NOMO-1 treated with DMSO at 0.1 percent for 48 hours (cell line): ENCODE measurements around the gene GAK.

ENCODE experiments used
- DNase-seq: peaks from one replicate; lab custom pipeline; 2025; ENCODE audit not compliant: unreplicated experiment; lab: John Stamatoyannopoulos, UW

GAK gene

DNA sequence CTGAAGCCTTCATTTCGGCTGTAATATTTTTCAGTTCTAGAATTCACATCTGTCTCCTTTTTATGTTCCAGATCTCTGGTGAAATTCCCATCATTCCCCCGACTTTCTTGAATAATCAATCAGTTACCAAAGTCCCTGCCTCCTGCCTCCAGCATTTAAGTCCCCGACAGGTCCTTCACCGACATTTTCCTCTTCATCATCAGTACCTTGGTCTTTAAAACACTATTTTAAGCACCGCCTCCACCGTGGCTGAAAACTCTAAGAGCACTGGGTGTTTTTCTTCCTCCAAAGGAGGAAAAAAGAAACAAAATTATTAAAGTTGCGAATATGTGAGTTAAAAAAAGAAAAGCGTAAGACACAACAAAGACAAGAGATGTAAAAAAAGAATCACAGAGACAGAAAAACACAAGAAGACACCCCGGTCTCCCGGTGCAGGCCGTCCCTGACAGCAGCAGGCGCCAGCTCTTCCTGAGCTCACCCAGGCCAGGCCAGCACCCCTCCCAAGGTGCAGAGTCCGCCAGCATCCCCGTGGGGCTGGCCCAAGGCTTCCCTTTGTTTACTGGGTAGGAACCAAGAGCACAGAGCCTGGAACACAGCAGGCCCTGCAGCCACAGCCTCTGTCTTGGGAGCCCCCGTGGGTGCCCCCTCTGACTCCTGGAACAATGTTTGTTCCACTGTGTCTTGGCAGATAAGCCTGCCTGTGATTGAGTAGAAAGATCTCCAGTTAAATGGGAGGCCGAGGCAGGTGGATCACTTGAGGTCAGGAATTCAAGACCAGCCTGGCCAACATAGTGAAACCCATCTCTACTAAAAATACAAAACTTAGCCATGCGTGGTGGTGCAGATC, 56.9 kb downstream of the GAK start:
- no peak for DNase-seq

- no peak for DNase-seq
Observed at GRCh38 chr4:874056-874455, 58.1 kb downstream of the GAK start.

- no peak for DNase-seq
Observed at GRCh38 chr4:872241-872981, 59.7 kb downstream of the GAK start.

DNA sequence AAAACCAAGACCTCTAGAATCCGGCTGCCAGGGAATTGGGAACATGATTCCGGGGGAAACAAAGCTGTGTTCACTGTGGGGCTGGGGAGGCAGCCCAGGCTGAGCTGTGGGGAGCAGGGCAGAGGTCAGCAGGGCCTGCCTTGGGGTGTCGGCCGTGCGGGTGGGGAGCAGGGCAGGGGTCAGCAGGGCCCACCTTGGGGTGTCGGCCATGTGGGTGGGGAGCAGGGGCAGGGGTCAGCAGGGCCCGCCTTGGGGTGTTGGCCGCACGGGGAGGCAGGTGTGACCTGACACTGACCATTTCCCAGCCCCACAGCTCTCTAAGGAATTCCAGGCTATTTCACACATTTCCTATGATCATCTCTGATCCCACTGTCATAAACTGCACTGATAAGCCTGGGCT, 60.6 kb downstream of the GAK start:
- DNase-seq: no peak

DNA sequence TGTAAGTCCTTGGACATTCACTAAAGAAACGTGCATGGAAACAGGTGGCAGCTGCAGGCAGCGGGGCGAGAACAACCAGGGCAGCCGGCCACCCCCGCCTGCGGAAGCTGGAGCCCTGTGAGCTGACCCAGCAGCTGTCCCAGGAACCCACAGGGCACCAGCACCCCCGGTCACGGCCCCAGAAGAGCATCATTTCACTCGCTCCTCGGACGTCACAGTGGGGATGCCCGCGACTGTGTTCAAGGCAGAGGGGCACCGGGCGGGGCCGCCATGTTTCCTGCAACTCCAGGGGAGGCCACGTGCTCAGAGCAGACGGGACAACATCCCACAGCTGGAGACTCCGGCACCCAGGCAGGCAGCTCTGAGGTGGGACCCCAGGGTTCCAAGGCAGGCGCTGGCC, 61.2 kb downstream of the GAK start:
- DNase-seq: no peak

DNA sequence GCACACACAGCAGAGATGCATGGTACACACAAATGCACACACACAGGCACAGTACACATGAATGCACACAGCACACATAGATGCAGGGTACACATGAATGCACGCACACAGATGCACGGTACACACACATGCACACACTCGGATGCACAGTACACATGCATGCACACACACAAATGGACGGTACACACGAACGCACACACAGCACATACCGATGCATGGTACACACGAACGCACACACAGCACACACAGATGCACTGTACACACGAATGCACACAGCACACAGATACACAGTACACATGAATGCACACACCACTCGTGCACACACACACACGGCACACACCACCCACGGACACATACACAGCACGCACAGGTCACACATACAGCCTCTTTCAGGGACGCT, 62.3 kb downstream of the GAK start:
- no peak for DNase-seq

- DNase-seq: no peak
Observed at GRCh38 chr4:868421-868820, 63.7 kb downstream of the GAK start.

DNA sequence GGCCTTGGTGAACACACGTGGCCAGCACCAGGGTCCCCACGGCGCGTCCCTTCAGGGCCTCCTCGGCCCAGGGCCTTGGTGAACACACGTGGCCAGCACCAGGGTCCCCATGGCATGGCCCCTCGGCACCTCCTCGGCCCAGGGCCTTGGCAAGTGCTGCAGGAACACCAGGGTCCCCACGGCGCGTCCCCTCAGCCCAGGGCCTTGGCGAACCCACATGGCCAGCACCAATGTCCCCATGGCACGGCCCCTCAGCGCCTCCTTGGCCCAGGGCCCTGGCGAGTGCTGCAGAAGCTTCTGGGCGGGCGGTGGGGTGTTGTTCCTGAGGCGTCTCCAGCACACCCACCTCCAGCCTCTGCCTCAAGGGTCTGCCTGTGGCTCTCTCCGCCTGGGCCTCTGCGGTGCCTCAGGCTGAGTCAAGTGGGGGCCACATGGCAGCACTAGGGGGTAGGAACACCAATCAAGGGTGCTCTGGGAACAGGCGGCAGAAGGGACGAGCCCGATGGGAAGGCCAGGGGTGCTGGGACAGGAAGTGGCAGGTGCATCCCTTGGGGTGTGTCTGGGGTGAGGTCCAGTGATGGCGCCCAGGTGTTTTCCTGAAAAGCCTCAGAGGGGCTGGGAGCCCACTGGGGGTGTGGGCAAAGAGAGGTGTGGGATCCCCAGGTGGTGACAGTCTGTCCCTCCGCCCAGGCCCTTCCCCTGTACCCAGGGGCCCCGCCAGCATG, 64.4 kb downstream of the GAK start:
- no peak for DNase-seq

- DNase-seq: no peak
Observed at GRCh38 chr4:866761-867390, 65.2 kb downstream of the GAK start.

DNA sequence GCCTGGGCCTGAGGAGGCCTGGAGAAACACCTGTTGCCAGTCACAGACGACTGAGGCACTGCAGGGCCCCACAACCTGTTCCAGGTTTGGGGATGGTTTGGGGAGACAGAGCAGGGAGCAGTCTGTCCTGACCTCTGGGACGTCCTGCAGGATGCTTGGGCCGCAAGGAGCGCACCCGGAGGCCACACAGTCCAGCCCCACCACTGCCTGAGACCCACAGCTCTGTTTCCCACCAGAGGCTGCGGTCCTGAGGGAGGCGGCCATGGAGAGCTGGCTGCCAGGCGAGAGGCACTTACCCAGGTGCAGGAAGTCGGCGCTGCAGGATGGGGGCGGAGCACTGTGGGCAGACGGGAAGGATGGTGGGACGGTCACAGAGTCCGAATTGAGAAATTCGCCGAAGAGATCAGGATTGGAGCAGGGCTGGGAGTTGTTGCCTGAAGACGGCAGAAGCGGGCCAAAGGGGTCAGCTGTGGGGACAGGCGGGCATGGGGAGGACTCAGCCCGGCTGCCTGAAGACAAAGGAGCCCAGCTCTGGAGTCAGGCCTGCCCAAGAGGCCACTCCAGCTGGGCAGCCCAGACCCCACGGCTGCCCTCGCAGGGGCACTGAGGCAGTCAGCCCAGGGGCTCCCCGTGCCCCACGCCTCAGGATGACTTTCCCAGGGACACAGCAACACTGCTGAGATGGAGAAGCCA, 65.9 kb downstream of the GAK start:
- no peak for DNase-seq

- no peak for DNase-seq
Observed at GRCh38 chr4:865572-865971, 66.5 kb downstream of the GAK start.

GRCh38 chr4:865121-865465, 67.0 kb downstream of the GAK start:
- DNase-seq: no peak

- DNase-seq: no peak
Observed at GRCh38 chr4:864456-865120, 67.5 kb downstream of the GAK start.

DNA sequence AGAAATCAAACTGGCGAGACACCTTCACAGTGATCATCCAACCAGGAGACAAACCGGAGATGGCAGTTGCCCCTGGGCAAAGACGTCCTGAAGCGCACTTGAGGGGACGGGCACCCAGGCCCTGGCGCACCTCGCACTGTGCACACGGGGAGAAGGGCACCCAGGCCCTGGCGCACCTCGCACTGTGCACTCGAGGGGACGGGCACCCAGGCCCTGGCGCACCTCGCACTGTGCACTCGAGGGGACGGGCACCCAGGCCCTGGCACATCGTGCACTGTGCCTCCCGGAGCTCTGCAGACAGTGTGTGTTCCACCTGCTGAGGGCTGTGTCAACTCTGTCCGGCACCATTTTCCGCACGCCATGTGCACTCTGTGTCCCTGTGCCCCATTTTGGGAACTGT, 71.6 kb downstream of the GAK start:
- DNase-seq: no peak

DNA sequence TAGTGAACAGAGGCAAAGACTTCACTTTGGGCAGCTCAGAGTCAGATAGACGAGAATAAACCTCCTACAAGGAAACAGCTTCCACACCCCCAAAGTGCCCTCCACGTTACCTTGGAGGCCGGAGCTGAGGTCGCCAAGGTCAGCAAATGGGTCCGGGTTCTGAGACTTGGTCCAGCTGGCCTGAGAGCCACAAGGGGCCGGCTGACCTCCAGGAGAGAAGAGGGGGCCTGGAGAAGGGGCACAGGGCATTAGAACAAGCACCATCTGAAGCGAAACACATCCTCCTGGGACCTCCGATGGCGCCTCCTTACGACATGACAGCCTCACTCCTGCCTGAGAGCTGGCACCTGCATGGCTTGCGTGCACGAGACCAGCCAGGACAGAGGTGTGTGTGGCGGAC, 72.6 kb downstream of the GAK start:
- no peak for DNase-seq

DNA sequence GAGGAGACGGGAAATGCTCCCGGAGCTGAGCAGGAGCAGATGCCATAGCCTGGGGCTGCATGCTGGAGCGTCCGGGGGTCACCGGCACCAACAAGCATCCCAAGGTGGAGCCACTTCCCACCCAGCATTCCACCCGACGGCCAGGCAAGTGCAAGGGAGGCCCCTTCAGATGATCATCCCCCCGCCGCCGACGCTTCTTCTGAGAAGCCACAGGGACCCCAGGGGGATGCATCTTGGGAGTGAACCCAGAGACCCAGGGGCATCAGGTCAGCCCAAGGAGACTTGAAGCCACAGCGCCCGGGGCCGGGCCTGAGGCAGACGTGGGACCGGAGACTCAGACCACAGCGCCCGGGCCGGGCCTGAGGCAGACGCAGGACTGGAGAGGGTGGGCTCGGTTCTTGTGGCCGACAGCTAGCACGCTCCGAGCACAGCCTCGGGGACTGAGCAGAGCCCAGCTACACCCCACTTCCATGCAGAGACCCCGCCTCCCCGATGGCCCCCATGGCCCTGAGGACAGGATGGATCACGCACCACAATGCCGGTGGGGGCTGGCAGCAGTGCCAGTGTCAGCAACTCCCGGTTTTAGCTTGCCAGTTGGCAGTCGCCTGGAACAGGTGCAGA, 73.2 kb downstream of the GAK start:
- DNase-seq: no peak

GRCh38 chr4:858041-858481, 74.1 kb downstream of the GAK start:
- DNase-seq: no peak

GRCh38 chr4:857461-857860, 74.7 kb downstream of the GAK start:
- DNase-seq: no peak

- no peak for DNase-seq
Observed at GRCh38 chr4:856225-856901, 75.8 kb downstream of the GAK start.
